NCI-H510A treated with DMSO at 0.1 percent for 48 hours (cell line): Measurements from ENCODE around the gene TRMT61A.

Source experiments
- DNase-seq: peaks from one replicate; lab custom pipeline; 2025; lab: John Stamatoyannopoulos, UW

TRMT61A gene

DNA sequence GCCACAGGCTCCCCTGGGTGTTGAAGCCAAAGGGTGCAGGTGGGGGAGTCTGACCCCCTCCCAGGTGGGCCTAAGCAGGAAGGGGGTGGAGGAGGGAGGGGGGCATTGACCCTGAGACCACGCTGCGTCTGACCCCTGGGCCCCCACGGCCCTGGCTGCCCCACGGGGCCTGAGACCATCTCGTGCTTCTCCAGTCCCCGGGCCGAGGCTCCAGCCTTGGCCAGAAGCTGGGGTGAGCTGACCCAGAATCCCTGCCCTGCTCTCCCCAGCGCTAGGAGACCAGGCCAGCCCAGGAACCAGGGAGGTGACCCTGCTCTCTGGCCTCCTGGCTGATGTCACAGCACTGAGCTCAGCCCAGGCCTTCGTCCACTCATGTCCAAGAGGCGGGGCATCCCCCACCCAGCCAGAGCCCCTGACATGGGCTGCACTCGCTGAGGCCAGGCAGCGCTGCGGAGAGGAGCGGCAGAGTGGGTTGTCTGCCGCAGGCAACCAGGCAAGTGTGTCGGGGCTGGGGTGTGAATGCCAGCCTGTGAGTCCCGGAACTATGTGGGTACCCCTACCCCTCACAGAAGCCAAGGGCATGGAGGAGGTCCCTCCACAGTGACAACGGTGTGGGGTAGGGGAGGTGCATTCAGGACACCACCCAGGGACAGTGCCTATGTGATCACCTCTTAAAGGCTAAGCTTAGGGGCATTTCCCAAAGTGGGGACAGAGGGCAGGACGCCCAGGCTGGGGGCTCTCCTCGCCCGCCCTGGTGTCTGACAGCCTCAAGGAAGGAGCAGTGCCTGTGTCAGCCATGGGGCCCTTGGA, 6.3 kb downstream of the TRMT61A start:
- DNase-seq: no peak

GRCh38 chr14:103535891-103536565, 7.0 kb downstream of the TRMT61A start:
- no peak for DNase-seq

GRCh38 chr14:103536693-103537092, 7.7 kb downstream of the TRMT61A start:
- DNase-seq: no peak

DNA sequence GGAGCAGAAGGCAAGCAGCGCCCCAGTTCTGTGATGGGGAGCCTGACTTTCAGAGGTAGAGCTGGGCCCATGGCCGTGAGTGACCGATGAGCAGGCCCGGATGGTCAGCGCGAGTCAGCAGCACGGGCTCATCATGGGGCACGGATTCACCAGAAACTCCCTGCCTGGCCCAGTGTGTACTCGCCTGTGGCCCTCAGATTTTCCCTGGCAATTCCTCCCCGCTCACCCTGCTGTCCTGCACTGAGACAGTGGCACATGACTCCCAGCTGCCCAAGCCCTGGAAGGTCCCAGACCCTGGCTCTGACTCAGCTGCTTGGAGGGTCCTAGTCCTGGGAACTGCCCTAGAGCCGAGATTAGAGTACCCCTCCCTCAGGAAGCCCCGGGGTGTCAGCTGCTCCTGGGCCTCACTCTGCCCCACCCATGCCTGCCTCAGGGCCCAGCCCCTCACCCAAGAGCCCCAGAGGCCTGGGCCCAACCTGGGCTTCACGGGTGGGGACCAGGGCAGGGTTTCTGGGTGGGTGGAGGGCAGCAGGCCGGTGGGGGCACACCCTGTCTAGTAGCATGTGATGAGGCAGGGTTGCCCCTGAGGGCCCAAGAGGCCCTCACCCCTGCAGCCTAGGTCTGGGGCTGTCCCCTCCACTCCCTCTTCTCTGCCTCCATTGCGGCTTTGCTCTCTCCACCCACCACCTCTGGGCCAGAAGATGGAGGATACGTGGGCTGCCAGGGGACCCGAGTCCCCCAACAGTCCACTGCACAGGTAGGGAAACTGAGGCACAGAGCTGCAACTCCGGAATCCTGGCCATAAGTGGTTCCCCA, 8.4 kb downstream of the TRMT61A start:
- DNase-seq: no peak

GRCh38 chr14:103538291-103539055, 9.5 kb downstream of the TRMT61A start:
- DNase-seq: no peak

- DNase-seq: no peak
Measured at GRCh38 chr14:103539056-103539825, 10.2 kb downstream of the TRMT61A start.

- no peak for DNase-seq
Measured at GRCh38 chr14:103540821-103541708, 12.1 kb downstream of the TRMT61A start.

- DNase-seq: no peak
Measured at GRCh38 chr14:103541709-103542604, 13.0 kb downstream of the TRMT61A start.

- DNase-seq: peak; percentile 43
Measured at GRCh38 chr14:103542605-103543088, 13.7 kb downstream of the TRMT61A start.

- DNase-seq: no peak
Measured at GRCh38 chr14:103543140-103543539, 14.1 kb downstream of the TRMT61A start.

- DNase-seq: no peak
Measured at GRCh38 chr14:103543721-103544387, 14.9 kb downstream of the TRMT61A start.

DNA sequence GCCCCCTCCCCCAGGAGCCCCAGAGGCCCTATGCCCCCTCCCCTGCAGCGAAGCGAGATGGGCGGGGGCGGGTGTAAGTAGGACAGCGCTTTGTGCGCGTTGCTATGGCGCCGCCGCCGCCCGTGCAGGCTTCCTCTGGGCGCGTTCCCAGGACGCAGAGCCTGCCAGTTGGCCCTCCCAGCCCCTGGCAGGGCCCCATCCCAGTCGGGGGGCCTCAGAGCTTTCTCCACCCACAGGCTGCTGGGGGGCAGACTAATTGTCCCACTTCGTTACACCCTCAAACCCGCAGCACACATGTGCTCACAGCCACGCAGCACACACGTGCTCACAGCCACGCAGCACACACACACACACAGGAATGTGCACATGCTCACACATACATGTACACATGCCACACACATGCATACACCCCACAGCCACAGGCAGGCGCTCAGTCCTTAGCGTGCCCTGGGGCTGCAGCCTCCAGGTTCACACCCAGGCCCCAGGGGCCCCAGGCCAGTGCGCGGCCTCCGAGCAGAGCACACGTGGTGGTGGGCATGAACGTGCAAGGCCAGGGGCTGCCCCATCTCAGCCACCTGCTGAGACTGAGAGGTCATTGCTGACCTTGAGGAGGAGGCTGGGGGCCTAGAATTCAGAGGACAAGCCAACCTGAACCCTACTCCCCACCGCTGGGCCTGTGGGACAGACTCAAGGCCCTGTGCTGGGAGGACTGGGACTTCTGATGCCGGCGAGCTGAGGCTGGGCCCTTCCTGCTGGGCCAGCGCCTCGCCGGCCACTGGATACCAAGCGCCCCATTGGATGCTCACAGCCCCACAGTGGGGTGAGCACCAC, 15.6 kb downstream of the TRMT61A start:
- no peak for DNase-seq

- DNase-seq: no peak
Measured at GRCh38 chr14:103545219-103545914, 16.4 kb downstream of the TRMT61A start.

GRCh38 chr14:103545915-103546651, 17.1 kb downstream of the TRMT61A start:
- DNase-seq: no peak

DNA sequence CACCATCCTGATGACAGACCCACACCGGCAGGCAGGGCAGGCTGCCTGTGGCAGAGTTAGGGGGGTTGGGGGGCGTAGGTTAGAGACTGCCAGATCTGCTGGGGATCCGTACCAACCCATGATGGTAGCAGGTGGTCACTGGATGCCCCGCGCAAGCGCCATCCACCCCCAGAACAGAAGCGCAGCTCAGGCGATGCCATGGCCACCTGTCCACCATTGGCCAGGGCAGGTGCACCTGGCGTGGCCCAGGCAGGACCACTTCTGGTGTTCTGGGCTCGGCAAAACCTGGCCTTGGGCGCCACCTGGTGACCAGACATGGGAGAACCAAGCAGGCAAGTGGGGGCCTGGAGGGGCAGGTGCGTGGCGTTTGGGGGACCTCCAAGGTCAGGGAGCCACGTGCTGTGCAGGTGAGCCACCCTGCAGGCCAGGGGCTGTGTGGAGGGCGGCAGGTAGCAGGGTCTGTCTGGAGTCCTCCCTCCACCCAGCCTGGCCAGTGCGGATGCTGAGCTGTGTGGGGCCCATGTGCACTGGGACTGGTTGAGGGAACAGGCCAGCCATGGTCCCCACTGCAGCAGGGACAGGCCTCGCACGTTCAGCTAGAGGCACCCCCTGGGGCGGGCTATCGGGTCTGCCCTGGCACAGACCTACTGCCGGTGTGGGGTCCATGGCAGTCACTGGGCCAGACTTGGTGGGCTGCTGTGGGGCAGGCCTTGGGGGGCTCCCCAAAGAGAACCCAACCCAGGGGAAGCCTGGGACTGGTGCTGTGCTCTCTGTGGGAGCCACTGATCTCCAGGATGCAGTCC, 17.9 kb downstream of the TRMT61A start:
- DNase-seq: peak; percentile 71
